NCI-H187 (cell line): Measurements from ENCODE around the gene MCCD1.

ENCODE experiments used
- DNase-seq, 2 experiments: peaks; one replicate each; lab custom pipeline; 2025; lab: John Stamatoyannopoulos, UW

Gene MCCD1

DNA sequence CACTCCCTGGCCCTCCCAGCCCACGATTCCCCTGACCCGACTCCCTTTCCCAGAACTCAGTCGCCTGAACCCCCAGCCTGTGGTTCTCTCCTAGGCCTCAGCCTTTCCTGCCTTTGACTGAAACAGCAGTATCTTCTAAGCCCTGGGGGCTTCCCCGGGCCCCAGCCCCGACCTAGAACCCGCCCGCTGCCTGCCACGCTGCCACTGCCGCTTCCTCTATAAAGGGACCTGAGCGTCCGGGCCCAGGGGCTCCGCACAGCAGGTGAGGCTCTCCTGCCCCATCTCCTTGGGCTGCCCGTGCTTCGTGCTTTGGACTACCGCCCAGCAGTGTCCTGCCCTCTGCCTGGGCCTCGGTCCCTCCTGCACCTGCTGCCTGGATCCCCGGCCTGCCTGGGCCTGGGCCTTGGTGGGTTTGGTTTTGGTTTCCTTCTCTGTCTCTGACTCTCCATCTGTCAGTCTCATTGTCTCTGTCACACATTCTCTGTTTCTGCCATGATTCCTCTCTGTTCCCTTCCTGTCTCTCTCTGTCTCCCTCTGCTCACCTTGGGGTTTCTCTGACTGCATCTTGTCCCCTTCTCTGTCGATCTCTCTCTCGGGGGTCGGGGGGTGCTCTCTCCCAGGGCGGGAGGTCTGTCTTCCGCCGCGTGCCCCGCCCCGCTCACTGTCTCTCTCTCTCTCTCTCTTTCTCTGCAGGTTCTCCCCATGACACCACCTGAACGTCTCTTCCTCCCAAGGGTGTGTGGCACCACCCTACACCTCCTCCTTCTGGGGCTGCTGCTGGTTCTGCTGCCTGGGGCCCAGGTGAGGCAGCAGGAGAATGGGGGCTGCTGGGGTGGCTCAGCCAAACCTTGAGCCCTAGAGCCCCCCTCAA lies 43.5 kb downstream of the MCCD1 start, which contains the start of gene LTA:
LTA (plus strand) TSS at position 249 of the 871 bp plus-strand sequence; CDS start at position 703, 454 bp downstream.
- no peak for DNase-seq

DNA sequence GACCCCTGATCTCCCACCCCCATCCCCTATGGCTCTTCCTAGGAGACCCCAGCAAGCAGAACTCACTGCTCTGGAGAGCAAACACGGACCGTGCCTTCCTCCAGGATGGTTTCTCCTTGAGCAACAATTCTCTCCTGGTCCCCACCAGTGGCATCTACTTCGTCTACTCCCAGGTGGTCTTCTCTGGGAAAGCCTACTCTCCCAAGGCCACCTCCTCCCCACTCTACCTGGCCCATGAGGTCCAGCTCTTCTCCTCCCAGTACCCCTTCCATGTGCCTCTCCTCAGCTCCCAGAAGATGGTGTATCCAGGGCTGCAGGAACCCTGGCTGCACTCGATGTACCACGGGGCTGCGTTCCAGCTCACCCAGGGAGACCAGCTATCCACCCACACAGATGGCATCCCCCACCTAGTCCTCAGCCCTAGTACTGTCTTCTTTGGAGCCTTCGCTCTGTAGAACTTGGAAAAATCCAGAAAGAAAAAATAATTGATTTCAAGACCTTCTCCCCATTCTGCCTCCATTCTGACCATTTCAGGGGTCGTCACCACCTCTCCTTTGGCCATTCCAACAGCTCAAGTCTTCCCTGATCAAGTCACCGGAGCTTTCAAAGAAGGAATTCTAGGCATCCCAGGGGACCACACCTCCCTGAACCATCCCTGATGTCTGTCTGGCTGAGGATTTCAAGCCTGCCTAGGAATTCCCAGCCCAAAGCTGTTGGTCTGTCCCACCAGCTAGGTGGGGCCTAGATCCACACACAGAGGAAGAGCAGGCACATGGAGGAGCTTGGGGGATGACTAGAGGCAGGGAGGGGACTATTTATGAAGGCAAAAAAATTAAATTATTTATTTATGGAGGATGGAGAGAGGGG lies 44.7 kb downstream of the MCCD1 start:
- DNase-seq = no peak

DNA sequence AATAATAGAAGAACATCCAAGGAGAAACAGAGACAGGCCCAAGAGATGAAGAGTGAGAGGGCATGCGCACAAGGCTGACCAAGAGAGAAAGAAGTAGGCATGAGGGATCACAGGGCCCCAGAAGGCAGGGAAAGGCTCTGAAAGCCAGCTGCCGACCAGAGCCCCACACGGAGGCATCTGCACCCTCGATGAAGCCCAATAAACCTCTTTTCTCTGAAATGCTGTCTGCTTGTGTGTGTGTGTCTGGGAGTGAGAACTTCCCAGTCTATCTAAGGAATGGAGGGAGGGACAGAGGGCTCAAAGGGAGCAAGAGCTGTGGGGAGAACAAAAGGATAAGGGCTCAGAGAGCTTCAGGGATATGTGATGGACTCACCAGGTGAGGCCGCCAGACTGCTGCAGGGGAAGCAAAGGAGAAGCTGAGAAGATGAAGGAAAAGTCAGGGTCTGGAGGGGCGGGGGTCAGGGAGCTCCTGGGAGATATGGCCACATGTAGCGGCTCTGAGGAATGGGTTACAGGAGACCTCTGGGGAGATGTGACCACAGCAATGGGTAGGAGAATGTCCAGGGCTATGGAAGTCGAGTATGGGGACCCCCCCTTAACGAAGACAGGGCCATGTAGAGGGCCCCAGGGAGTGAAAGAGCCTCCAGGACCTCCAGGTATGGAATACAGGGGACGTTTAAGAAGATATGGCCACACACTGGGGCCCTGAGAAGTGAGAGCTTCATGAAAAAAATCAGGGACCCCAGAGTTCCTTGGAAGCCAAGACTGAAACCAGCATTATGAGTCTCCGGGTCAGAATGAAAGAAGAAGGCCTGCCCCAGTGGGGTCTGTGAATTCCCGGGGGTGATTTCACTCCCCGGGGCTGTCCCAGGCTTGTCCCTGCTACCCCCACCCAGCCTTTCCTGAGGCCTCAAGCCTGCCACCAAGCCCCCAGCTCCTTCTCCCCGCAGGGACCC lies 45.6 kb downstream of the MCCD1 start:
- no peak for DNase-seq

DNA sequence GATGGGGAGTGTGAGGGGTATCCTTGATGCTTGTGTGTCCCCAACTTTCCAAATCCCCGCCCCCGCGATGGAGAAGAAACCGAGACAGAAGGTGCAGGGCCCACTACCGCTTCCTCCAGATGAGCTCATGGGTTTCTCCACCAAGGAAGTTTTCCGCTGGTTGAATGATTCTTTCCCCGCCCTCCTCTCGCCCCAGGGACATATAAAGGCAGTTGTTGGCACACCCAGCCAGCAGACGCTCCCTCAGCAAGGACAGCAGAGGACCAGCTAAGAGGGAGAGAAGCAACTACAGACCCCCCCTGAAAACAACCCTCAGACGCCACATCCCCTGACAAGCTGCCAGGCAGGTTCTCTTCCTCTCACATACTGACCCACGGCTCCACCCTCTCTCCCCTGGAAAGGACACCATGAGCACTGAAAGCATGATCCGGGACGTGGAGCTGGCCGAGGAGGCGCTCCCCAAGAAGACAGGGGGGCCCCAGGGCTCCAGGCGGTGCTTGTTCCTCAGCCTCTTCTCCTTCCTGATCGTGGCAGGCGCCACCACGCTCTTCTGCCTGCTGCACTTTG lies 46.7 kb downstream of the MCCD1 start, which contains the start of gene TNF:
TNF (plus strand) TSS at position 231 of the 567 bp plus-strand sequence; CDS start at position 408, 177 bp downstream.
- DNase-seq = no peak

DNA sequence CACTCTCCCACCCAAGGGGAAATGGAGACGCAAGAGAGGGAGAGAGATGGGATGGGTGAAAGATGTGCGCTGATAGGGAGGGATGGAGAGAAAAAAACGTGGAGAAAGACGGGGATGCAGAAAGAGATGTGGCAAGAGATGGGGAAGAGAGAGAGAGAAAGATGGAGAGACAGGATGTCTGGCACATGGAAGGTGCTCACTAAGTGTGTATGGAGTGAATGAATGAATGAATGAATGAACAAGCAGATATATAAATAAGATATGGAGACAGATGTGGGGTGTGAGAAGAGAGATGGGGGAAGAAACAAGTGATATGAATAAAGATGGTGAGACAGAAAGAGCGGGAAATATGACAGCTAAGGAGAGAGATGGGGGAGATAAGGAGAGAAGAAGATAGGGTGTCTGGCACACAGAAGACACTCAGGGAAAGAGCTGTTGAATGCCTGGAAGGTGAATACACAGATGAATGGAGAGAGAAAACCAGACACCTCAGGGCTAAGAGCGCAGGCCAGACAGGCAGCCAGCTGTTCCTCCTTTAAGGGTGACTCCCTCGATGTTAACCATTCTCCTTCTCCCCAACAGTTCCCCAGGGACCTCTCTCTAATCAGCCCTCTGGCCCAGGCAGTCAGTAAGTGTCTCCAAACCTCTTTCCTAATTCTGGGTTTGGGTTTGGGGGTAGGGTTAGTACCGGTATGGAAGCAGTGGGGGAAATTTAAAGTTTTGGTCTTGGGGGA lies 47.4 kb downstream of the MCCD1 start:
- DNase-seq = no peak

DNA sequence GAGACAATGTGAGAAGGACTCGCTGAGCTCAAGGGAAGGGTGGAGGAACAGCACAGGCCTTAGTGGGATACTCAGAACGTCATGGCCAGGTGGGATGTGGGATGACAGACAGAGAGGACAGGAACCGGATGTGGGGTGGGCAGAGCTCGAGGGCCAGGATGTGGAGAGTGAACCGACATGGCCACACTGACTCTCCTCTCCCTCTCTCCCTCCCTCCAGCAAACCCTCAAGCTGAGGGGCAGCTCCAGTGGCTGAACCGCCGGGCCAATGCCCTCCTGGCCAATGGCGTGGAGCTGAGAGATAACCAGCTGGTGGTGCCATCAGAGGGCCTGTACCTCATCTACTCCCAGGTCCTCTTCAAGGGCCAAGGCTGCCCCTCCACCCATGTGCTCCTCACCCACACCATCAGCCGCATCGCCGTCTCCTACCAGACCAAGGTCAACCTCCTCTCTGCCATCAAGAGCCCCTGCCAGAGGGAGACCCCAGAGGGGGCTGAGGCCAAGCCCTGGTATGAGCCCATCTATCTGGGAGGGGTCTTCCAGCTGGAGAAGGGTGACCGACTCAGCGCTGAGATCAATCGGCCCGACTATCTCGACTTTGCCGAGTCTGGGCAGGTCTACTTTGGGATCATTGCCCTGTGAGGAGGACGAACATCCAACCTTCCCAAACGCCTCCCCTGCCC lies 48.3 kb downstream of the MCCD1 start:
- DNase-seq = no peak

DNA sequence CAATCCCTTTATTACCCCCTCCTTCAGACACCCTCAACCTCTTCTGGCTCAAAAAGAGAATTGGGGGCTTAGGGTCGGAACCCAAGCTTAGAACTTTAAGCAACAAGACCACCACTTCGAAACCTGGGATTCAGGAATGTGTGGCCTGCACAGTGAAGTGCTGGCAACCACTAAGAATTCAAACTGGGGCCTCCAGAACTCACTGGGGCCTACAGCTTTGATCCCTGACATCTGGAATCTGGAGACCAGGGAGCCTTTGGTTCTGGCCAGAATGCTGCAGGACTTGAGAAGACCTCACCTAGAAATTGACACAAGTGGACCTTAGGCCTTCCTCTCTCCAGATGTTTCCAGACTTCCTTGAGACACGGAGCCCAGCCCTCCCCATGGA lies 48.8 kb downstream of the MCCD1 start:
- no peak for DNase-seq

DNA sequence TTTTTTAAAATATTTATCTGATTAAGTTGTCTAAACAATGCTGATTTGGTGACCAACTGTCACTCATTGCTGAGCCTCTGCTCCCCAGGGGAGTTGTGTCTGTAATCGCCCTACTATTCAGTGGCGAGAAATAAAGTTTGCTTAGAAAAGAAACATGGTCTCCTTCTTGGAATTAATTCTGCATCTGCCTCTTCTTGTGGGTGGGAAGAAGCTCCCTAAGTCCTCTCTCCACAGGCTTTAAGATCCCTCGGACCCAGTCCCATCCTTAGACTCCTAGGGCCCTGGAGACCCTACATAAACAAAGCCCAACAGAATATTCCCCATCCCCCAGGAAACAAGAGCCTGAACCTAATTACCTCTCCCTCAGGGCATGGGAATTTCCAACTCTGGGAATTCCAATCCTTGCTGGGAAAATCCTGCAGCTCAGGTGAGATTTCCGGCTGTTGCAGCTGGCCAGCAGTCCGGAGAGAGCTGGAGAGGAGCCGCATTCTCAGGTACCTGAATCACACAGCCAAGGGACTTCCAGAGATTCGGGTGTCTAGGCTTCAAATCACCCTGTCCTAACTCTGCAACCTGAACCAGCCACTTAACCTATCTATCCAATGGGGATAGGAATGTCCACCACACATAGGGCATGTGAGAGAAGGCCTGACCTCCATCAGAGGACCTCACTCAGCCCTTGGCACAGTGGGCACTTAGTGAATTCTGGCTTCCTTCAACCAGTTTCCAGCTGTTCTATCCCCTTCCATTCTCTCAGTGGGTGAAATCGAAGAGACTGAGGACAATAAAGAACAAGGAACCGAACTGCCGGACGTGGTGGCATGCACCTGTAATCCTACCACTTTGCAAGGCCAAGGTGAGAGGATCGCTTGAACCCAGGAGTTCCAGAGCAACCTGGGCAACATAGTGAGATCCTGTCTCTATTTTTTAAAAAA lies 49.7 kb downstream of the MCCD1 start:
- DNase-seq = no peak

DNA sequence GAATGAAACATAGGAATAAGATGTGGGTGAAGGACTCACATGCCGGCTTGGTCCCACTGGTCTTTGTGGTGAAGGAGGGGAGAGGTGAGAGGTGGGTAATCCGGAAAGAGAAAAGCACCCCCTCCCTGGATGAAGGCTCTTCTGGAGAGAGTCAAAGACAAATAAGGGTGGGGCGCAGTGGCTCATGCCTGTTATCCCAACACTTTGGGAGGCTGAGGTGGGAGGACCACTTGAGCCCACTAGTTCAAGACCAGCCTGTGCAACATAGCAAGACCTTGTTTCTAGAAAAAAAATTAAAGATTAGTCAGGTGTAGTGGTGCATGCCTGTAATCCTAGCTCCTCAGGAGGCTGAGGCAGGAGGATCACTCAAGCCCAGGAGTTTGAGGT lies 50.4 kb downstream of the MCCD1 start:
- no peak for DNase-seq
